GM13977 (cell line): ENCODE measurements around the gene NPM3.

Experiments used
- DNase-seq: peaks from one replicate; pipeline ENCODE4 v3.0.0; 2012; ENCODE audit warnings: low spot score
- in situ Hi-C: fragments of 300-500 bp; cut with MboI; formaldehyde crosslinking; loops from one replicate; pipeline ENCODE4 v1.12.0; 2022; ENCODE audit warnings: low sequenced_read_pairs, low pct_unique_long_range_greater_than_20kb, mixed read lengths, inconsistent platforms; ENCODE audit not compliant: unreplicated experiment
- TF ChIP-seq, protein P1 (sequence below): IDR thresholded peaks from 2 replicates; pipeline ENCODE4 v1.5.1; 2012; ENCODE audit warnings: mild to moderate bottlenecking, control low read depth; ENCODE audit not compliant: insufficient read depth; ENCODE audit errors: extremely low read depth, missing control alignments

Gene NPM3

DNA sequence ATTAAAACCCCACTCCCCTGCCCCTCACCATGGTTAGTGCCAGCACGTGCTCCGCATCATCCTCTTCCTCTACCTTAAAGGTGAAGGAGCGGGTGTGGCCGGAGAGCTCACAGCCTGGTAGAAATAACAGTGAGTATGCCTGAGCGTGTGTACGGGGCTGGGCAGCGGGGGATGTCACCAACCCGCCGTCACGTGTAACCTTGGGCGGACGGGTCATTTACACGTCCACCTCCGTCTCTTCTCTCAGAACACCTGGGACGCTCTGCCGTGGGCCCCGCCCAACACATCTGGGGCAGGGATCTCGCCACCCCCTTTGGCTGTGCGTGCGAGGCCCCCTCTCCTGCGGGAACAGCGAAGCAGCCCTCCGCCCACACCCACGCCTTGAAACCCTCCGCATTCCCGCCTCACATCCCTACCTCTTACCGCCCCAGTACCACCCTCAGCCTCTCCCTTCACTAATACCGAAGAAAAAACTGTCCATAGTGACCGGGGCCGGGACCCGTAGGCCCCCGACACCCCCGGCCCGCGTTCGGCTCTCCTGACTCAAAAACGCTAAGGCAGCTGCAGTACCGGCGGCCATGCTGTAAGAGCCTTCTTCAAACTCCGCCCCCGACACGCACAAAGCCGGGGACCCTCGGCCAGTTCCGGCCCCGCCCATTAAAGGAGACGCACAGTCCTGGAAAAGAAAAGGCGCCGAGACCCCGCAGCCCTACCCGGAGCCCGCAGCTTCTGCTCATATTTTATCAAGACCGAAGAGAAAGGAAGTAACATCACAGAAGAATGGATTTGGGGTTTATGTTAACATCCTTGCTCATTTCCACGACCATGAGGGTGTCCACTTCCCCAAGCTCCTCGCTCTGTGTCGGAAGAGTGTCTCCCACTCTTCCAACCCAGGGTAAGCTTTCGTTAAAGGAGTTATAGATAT is at the start of gene NPM3:
NPM3 (minus strand) TSS at position 636 of the 925 bp plus-strand sequence; CDS start at position 580, 56 bp downstream.
- TF ChIP-seq, protein P1, sequence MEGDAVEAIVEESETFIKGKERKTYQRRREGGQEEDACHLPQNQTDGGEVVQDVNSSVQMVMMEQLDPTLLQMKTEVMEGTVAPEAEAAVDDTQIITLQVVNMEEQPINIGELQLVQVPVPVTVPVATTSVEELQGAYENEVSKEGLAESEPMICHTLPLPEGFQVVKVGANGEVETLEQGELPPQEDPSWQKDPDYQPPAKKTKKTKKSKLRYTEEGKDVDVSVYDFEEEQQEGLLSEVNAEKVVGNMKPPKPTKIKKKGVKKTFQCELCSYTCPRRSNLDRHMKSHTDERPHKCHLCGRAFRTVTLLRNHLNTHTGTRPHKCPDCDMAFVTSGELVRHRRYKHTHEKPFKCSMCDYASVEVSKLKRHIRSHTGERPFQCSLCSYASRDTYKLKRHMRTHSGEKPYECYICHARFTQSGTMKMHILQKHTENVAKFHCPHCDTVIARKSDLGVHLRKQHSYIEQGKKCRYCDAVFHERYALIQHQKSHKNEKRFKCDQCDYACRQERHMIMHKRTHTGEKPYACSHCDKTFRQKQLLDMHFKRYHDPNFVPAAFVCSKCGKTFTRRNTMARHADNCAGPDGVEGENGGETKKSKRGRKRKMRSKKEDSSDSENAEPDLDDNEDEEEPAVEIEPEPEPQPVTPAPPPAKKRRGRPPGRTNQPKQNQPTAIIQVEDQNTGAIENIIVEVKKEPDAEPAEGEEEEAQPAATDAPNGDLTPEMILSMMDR, result no peak
- in situ Hi-C loops, result loop anchor here (5.0 kb wide), 1 partner anchor 181 kb away; no protein-coding TSS in a partner anchor
- peak; percentile 92 for DNase-seq

- DNase-seq, result no peak
- in situ Hi-C loops, result no loop called here
- TF ChIP-seq, protein P1, result no peak
Observed at GRCh38 chr10:101832325-101832771, 49.1 kb upstream of the NPM3 start.

DNA sequence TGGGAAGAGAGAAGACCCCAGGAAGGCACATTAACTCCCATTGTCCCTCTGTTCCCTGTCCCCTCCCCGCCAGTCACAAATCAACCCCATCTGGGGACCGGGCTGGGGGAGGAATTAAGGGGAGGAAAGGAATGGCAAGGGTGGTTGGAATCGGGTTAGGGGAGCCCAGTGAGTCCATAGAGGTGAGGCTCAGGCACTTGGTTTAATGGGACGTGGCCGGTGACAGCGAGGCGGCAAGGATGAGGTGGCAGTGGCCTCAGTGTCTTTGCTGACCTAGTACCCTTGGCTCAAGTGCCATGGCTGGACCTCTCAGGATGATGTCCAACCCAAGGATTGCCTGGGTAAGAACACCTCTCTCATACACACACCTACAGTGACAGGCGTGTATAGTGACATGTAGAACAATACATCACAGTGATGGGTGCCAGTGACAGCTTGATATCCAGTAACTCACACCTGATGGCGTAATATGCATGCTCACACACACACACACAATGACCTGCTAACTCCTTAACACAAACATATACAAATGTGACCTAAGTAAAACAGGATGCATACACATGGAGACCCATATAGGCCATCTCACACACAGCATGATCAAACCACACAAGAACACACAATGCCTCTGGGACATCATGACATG is 48.0 kb upstream of the NPM3 start:
- TF ChIP-seq, protein P1, result no peak
- DNase-seq, result no peak
- in situ Hi-C loops, result no loop called here

DNA sequence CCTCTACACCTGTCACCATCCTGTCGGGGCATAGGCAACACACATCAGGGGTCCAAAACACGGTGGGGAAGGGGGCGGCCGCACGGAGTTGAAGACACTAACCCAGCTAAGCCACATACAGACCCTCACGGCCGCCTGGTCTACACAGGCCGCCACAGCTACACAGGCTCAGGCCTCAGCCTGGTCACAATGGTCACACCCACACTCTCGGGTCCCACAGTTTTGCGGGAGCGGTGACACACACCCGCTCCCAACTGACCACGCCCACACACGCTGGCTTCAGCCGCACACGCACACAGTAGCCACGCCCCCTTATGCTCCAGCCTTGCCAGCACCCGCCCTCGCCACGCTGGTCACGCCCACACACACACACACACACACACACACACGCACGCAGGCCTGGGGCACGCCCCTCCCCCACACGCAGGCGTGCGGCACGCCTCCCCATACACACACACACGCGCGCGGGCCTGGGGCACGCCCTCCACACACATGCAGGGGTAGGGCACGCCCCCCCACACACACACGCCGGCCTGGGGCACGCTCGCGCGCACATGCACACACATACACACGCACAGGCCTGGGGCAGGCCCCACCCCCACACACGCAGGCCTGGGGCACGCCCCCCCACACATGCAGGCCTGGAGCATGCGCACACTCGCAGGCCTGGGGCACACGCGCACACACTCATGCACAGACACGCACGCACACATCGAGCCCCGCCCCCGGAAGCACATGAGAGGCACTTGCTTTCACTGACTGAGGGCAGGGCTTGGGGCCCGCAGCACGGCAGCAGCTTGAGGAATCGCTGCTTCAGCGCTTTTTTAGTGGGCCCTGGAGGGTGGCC is 47.3 kb upstream of the NPM3 start:
- DNase-seq, result peak; percentile 92
- in situ Hi-C loops, result no loop called here
- TF ChIP-seq, protein P1, result no peak

GRCh38 chr10:101829561-101830315 is 46.5 kb upstream of the NPM3 start:
- peak; percentile 94 for DNase-seq
- in situ Hi-C loops, result no loop called here
- TF ChIP-seq, protein P1, result no peak
